ENCODE data around the gene ELAVL1.
"Not testable (repeated sequence)": the region's sequence is repeated elsewhere in the genome, so short reads cannot be mapped to it uniquely, and the experiment has no call there.

ELAVL1 gene

DNA sequence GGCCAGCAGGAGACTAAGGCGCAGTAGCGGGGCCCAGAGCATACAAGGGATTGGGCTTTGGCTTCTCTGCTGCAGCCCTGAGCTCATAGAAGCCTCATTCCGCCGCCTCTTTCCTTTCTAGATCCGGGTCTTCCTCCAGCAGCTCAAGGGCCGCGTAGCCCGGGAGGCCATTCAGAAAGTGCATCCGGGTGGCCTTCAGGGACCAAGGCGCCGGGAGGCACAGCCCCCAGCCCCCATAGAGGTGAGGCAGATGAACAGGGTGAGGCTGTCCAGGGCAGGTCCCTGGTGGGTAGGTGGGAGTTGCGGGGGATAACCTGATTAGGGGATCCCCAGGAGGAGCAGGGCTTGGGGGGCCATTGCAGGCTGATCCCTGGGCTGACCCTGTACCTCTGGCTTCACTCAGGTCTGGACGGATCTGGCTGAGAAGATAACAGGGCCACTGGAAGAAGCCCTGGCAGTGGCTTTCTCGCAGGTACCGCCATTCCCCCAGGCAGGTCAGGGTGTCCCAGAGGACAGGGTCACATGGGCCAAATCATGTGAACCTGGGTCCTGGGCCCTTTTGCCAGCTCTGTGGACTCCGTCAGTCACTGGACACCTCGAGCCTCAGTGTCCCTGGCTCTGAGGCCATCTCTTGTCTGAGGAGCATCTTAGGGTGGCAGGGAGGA, 84.0 kb downstream of the ELAVL1 start:
- no peak for DNase-seq (ENCODE audit: low spot score)

DNA sequence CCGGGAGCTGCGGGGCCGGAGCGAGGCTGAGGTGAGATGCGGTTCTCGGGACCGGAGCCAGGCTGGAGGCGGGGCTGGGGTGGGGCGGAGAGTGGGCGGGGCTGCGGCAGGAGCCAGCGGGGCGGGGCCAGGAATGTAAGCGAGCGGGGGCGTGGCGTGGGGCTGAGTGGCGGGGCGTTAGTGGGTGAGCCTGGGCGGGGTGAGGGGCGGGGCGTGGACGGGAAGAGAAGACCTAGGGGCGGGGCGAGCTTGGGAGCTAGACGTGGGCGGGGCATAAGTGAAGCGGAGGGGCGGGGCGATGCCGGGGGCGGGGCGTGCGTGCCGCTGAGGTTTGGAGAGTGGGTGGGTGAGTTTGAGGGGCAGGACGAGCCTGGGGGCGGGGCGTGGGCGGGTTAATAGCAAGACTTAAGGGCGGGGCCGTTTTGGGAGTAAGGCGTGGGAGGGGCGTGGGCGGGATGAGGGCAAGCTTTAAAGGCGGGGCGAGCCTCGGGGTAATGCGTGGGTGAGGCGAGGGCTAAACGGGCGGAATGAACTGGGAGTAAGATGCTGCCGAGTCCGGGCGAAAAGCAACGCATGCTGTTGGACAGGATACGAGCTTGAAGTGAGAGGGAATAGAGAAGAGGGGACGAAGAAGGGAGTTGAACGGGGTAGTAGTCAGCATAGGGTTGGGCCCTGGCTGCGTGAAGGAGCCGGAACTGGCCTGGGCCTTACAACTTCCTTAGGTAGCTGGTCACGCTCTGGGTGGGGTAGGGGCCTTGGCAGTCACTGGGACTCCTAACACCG, 84.7 kb downstream of the ELAVL1 start:
- DNase-seq (ENCODE audit: low spot score), result peak; percentile 99

DNA sequence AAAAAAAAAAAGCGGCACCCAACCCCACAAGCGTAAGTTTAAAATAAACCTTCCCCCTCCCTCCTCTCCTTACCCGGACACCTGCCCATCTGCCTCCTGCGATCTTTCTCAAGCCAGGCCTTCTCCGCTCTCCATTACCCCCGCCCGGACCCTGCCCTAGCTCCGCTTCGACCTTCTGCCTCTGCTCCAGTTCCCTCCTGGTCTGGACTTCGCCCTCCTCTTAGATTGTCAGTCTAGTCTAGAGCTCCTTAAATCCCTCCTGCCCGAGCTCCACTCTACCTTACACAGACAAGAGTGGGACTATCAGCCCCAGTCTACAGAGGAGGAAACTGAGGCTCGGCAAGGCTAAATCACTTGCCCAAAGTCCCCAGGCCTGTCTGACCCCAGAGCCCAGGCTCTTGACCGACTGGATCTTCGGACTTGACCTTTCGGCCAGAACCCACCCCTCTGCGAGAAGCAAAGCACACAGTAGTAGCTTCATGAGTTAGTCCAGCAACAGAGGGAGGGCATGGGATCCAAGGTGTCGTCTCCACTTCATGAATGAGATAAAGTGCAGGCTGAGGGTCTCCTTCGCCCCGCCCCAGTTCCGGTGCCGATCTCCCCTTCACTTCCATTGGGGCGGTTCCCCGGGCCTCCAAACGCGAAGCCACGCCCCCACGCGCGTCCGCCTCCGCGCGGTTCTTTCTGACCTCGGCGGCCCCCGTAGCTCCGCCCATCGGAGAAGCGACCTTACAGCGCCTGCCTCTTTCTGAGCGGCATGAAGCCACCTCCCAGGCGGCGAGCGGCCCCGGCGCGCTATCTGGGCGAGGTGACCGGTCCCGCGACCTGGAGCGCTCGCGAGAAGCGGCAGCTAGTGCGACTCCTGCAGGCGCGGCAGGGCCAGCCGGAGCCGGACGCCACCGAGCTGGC, 85.6 kb downstream of the ELAVL1 start, which contains the start of gene SNAPC2:
TSS of gene SNAPC2 (plus strand) at position 729 of the 909 bp plus-strand sequence. CDS start at position 758, 29 bp downstream.
- DNase-seq (ENCODE audit: low spot score), result peak; percentile 97

GRCh38 chr19:7918615-7919421, 86.6 kb downstream of the ELAVL1 start:
- no peak for DNase-seq (ENCODE audit: low spot score)

GRCh38 chr19:7918062-7918614, 87.3 kb downstream of the ELAVL1 start:
- DNase-seq (ENCODE audit: low spot score), result not testable (repeated sequence)

GRCh38 chr19:7917267-7918061, 88.0 kb downstream of the ELAVL1 start:
- peak; percentile 54 for DNase-seq (ENCODE audit: low spot score)

GRCh38 chr19:7916955-7917266, 88.5 kb downstream of the ELAVL1 start:
- no peak for DNase-seq (ENCODE audit: low spot score)

DNA sequence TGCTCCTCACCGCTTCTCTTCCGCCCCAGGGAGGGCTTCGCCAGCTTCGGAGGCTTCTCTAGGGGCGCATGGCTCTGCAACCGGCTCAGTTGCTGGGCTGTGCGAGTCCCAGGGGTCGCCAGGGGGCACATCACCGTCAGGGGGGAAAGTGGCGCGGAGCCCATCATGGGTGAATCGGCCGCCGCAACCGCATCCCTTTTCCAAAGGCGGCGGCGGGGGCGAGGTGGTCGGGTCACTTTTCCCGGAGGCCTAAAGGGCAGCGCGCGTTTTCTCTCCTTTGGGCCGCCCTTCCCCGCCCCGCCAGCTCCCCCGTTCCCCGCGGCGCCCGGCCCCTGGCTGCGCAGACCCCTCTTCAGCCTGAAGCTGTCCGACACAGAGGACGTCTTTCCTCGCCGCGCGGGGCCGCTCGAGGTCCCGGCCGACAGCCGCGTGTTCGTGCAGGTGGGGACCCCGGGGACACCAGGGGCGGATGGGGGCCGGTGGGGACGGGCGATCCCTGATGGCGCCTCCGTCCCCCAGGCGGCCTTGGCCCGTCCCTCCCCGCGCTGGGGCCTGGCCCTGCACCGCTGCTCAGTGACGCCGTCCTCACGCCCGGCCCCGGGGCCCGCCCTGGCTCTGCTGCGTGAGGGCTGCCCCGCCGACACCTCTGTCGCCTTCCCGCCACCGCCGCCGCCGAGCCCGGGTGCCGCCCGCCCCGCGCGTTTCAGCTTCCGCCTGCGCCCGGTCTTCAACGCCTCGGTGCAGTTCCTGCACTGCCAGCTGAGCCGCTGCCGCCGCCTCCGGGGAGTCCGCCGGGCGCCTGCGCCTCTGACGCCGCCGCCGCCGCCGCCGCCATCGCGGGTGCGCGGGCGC, 89.1 kb downstream of the ELAVL1 start:
- DNase-seq (ENCODE audit: low spot score), result peak; percentile 33

- no peak for DNase-seq (ENCODE audit: low spot score)
Observed at GRCh38 chr19:7915250-7916102, 90.0 kb downstream of the ELAVL1 start.

GRCh38 chr19:7914598-7915045, 90.8 kb downstream of the ELAVL1 start, which contains the start of gene TGFBR3L:
TGFBR3L (plus strand) TSS chr19:7914830.
- DNase-seq (ENCODE audit: low spot score), result no peak

DNA sequence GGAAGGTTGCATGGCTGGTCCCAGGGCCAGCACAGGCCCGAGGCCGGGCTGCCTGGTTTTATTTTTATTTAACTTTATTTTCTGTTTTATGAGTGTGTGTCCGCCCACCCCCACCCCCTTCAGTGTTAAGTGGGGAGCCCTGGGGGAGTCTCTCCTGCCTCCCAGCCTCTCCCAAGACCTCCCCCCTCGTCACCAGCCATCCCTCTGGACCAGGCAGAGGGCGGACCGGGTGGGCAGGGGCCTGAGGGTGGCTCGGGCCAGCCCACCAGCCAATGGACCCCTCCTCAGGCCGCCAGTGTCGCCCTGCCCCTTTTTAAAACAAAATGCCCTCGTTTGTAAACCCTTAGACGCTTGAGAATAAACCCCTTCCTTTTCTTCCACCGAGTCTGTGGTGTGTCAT, 91.3 kb downstream of the ELAVL1 start:
- no peak for DNase-seq (ENCODE audit: low spot score)

GRCh38 chr19:7913652-7914051, 91.8 kb downstream of the ELAVL1 start:
- DNase-seq (ENCODE audit: low spot score), result no peak

GRCh38 chr19:7912697-7913564, 92.5 kb downstream of the ELAVL1 start:
- DNase-seq (ENCODE audit: low spot score), result no peak

GRCh38 chr19:7912144-7912696, 93.2 kb downstream of the ELAVL1 start:
- no peak for DNase-seq (ENCODE audit: low spot score)

DNA sequence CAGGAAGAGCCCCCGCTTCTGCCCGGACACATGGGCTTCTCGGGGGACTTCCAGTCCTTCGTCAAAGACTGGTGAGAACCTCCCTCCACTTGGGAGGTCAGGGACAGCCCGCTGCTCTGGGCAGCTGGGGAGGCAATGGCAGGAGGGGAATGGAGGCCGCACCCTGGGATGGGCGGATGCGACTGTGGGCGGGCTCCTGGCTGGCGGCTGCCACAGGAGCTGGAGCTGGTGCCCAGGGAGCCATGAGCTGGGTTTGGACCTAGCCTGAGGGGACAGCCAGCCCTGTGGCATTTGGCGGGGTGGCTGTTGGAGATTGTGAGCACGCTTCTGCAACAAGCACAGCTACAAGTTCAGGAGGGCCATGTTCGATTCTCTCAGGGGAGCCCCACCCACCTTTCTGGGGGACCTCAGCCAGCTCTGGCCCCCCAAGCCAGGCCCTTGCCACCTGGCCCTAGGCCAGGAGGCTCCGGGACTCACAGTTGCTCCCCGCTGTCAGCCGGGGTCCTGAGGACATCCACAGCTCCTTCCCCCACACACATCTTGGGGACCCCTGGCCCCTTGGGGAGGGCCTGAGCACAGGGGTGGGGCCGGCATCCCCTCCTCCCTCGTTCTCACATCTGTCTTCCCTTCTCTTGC, 93.8 kb downstream of the ELAVL1 start:
- DNase-seq (ENCODE audit: low spot score), result no peak

GRCh38 chr19:7910321-7911161, 94.9 kb downstream of the ELAVL1 start:
- no peak for DNase-seq (ENCODE audit: low spot score)
